ENCODE data around the gene ATXN1.
"Not testable (repeated sequence)": the region's sequence is repeated elsewhere in the genome, so short reads cannot be mapped to it uniquely, and the experiment has no call there.

The ATXN1 gene

DNA sequence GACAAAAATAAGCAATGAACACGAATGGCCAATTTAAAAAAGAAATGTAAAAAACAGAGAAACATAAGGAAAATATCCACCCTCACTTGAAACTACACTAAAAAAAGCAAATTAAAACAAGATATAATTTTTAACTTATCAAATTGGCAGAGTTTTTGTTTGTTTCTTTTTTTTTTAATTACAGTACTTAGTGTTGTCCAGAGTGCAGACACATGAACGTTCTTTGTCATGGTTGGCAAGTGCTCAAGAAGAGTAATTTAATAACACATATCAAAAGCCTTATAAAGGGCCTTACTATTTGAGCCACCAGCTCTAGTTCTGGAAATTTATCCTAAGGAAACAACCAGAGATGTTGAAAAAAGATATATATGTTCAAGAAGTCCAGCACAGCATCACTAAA is 142.3 kb downstream of the ATXN1 start:
- DNase-seq: no peak
- in situ Hi-C loops (cut with MboI; ENCODE audit: low pct_unique_long_range_greater_than_20kb, low sequenced_read_pairs): no loop called here

DNA sequence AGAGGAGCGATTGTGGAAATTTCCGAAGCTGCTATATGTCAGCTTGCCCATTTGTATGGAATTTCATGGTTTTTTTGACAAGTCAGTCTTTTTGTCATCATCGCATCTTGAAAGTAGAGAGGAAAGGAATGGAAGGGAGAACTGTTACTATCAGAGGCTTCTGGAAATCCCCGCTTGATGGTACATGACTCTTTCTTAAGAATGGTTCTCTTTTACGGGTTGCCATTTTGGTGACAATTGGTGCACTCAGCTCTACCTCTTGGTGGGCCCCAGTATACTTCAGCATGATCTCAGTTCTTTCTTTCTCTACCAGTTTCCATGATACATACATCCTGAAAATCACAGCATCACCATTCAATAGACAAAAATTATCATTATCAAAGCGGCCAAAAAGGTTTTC is 146.0 kb downstream of the ATXN1 start:
- in situ Hi-C loops (cut with MboI; ENCODE audit: low pct_unique_long_range_greater_than_20kb, low sequenced_read_pairs); DNase-seq: not testable (repeated sequence)

DNA sequence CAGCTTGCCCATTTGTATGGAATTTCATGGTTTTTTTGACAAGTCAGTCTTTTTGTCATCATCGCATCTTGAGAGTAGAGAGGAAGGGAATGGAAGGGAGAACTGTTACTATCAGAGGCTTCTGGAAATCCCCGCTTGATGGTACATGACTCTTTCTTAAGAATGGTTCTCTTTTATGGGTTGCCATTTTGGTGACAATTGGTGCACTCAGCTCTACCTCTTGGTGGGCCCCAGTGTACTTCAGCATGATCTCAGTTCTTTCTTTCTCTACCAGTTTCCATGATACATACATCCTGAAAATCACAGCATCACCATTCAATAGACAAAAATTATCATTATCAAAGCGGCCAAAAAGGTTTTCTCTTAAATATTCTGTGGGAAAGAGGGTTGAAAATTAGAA is 147.1 kb downstream of the ATXN1 start:
- DNase-seq; in situ Hi-C loops (cut with MboI; ENCODE audit: low pct_unique_long_range_greater_than_20kb, low sequenced_read_pairs): not testable (repeated sequence)

DNA sequence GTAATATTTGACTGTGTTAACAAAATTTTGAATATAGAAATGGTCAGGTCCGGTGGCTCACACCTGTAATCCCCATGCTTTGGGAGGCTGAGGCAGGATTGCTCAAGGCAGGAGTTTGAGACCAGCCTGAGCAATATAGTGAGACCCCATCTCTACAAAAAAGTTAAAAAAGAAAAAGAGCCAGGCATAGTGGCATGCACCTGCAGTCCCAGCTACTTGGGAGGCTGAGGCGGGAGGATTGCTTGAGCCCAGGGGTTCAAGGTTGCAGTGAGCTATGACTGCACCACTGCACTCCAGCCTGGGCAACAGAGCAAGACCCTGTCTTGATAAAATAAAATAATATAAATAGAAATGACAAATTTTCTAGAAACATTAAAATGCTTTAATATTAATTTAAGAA is 147.8 kb downstream of the ATXN1 start:
- in situ Hi-C loops (cut with MboI; ENCODE audit: low pct_unique_long_range_greater_than_20kb, low sequenced_read_pairs); DNase-seq: not testable (repeated sequence)

DNA sequence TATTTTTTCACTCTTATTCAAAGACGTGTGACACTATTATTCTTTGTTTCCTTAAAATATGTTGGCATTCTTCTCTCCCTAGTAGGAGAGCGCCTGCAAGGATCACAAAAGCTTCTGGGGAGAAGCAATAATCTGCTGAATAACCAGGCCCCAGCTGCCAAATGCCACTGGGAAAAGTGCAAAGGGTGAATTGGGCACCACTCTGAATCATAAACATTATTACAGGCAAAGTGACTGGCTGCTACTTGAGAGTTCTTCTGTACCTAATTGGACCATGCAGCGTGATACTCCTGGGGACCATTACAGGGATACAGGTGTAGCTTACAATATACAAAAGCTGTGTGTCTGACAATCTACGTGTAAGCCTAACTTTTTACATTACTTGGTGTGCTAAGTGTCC is 152.8 kb downstream of the ATXN1 start:
- in situ Hi-C loops (cut with MboI; ENCODE audit: low pct_unique_long_range_greater_than_20kb, low sequenced_read_pairs): no loop called here
- DNase-seq: no peak

DNA sequence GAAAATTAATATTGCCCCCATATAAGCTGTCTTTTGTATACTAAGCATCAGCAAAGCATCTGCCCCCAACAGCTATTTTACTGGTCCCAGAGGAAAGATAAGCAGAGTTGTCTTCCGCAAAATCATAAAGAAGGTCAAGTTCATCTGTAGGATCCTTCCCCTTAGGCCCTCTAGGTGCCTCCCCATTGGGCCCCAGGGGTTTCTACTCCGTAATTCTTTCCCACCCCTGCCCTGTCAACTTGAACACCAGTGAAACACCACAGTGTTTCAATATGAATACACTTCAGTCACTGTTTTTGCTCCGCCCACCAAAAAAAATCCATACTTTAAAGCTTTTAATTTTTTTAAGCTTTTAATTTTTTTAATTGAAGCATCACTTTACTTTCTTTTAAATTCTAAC is 159.2 kb downstream of the ATXN1 start:
- no peak for DNase-seq
- in situ Hi-C loops (cut with MboI; ENCODE audit: low pct_unique_long_range_greater_than_20kb, low sequenced_read_pairs): no loop called here

DNA sequence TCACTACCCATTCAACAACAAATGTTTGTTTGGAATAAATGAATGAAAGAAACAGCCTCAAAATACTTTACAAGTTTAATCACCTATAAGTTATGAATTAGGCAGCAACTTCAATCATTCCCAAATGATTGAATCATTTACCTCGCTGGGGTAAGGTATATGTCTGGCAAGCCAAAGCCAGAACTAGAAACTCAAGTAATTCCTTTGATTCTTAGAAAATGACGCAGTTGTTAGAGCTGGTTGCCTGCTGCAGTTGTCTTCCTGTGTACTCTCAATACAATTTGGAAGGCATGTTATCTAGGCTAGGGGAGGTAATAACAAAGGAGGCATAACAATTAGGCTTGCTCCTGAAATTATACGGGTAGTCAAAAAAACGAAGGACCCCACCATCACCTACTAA is 160.6 kb downstream of the ATXN1 start:
- in situ Hi-C loops (cut with MboI; ENCODE audit: low pct_unique_long_range_greater_than_20kb, low sequenced_read_pairs): no loop called here

DNA sequence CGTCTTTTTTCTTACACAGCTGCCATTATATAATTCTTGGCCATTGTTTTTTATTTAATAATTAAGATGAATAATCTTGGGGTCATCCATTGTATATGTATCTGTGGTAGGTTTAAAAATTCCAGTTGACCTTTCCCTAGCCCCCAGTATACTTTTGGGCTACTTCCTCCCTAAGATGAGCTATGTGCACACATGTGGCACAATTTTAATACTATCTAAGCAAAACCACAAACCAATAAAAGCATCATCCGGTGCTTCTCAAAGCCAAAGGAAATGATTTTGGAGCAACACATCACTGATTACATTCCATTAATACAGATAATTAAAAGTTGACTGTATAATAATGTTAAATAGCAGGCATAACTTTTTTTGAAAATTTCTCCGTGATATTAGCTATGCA is 161.2 kb downstream of the ATXN1 start:
- in situ Hi-C loops (cut with MboI; ENCODE audit: low pct_unique_long_range_greater_than_20kb, low sequenced_read_pairs): no loop called here
- DNase-seq: peak; percentile 9

More for the DNA sequence above, 160.6 kb downstream of the ATXN1 start:
- DNase-seq: no peak

DNA sequence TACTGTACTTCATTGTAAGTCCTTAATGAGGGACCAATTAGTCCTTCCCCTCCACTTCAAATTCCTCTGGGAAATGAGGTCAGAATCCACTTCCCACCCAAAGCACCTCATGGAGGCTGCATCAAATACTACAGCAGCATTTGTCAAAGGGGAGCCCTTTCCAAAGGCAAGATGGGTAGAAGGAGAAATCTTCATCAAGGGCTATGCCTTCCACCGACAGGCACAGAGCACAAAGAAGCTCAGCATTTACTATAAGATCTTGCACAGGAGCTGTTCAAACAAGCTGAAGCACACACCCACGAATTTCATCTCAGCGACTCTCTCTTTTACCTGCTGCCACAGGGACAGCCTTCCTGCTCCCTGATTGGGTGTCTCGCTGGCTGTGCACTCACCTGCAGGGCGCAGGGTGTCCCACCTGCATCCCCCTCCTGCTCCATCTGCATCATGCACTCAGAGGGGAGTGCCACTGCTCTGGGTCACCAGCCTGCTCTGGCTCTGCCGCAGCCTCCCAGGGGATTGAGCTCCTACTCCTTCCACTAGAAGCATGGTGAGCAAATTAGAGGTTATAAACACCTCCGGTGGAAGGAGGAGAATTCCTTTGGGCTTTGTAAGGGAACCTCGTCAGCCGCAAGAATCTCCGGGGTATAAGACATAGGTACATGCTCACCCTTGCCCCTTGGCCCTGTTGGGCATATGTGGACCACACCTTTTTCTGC is 164.5 kb downstream of the ATXN1 start:
- DNase-seq: no peak
- in situ Hi-C loops (cut with MboI; ENCODE audit: low pct_unique_long_range_greater_than_20kb, low sequenced_read_pairs): no loop called here

DNA sequence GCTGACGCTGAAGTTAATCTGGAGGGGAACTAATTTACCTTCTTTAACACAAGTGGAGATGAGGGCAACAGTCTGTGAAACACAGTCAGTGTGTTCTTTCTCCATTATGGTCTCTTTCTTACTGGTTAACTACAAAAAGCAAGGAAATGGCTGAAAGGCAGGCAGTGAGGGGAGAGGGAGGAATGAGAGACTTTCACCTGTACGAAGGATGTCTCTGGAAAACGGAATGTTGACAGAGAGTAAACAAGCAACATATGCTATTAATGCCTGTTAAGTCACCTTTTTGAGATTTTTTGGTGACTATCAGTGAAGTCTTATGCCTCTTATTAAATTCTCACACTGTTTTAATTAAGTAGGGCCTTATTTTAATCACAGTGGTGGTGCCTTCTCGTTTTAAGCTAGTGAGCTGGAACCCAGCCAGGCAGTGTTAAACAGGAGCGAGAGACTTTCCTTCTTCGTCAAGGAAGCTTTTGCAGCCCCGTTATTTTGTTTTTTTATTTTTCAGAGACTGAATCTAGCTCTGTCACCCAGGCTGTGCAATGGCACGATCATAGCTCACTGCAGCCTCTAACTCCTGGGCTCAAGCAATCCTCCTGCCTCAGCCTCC is 165.6 kb downstream of the ATXN1 start:
- no peak for DNase-seq
- in situ Hi-C loops (cut with MboI; ENCODE audit: low pct_unique_long_range_greater_than_20kb, low sequenced_read_pairs): no loop called here

DNA sequence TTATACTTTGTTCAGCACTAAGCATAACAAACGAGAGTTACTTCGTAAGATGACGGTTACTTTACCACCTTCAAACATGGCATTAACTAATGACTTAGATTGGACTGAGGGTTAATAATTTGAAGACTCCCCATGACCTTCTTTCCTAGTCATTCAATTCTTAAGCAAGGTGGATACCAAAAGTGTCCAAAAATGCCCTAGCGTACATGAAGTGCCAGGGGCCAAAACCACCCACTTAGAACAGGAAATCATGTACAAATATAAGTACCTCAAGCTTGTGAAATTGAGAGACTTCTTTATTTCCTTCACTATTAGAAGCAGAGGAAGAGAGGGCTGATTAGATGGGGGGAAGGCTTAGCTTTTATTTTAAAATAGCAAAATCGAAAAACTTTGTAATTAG is 166.4 kb downstream of the ATXN1 start:
- DNase-seq: no peak
- in situ Hi-C loops (cut with MboI; ENCODE audit: low pct_unique_long_range_greater_than_20kb, low sequenced_read_pairs): no loop called here

DNA sequence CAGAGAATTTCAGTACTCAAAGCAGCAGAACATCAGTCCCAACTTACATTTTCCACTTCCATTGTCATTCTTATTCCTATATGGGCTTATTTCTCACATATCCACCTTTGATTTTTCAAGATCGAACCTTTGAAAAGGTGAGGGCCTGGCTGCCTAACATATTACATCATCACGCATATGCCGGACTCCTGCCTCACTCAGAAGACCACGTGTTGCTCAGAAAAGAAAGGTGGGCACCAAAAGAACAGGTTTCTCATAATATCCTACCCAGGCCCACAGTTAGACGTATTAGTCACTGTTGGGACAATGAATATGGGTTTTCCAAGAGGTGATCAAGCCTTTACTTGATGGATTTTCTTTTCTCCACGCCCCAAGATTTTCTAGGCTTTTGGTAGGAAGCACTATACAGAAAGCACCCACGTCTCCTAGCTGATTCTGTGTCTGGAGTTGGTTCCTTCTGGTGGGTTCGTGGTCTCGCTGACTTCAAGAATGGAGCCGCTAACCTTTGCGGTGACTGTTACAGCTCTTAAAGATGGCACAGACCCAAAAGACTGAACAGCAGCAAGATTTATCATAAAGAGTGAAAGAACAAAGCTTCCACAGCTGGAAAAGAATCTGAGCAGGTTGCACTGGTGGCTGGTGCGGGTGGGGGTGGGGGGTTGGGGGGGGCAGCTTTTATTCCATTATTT is 168.9 kb downstream of the ATXN1 start:
- in situ Hi-C loops (cut with MboI; ENCODE audit: low pct_unique_long_range_greater_than_20kb, low sequenced_read_pairs): no loop called here
- no peak for DNase-seq

DNA sequence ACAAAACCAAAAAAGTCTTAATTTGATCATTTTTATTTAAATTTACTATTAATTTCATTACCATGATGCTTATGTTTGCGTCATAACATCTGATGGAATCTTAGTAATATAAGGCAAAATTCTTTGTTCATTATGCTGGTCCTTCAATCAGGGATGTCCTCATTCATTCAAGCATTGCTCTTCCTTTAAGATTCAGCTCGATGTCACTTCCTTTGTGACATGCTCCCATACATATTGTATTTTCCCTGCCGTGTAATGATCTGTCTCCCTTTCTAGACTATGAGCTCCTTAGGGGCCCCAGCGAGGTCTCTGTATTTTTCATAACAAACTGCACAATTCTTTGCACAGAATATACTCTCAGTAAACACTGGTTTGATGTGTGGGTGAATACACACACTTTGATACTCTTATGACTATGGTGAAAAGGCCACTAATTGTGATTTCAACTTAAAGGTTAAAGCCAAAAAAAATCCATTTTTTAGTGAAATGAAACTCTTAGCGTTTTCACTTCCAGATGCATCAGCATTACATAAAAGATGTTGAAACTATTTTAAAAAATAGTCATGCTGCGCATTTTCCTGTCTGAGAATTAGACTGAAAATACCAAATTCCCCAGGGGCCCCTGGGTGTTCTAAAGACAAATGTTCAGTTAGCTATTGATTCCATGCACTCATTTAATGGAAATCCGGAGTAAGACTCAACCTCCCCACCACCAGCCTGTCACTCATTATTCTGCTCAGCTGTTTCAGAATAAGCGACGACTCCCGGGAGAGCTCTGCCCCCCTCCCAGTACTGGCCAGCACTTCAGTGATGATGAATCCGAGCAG is 169.7 kb downstream of the ATXN1 start:
- no peak for DNase-seq
- in situ Hi-C loops (cut with MboI; ENCODE audit: low pct_unique_long_range_greater_than_20kb, low sequenced_read_pairs): no loop called here

DNA sequence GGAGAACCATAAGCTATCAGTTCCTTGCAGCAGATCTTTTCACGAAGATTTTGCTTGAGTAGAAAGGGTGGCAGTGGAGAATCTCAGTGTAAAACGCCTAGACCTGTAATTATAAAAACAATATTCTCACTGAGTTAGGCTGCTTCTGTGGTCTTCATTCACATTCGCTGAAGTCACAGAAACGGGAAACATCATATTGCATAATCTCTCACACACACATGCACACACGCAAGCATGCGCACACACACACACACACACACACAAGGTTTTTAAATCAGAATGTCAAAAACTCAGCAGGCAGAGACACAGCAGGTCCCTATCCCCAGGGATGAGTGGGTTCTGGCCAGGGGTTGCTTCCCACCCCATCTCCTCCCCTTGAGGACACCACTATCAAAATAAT is 175.5 kb downstream of the ATXN1 start:
- peak; percentile 75 for DNase-seq
- in situ Hi-C loops (cut with MboI; ENCODE audit: low pct_unique_long_range_greater_than_20kb, low sequenced_read_pairs): no loop called here

DNA sequence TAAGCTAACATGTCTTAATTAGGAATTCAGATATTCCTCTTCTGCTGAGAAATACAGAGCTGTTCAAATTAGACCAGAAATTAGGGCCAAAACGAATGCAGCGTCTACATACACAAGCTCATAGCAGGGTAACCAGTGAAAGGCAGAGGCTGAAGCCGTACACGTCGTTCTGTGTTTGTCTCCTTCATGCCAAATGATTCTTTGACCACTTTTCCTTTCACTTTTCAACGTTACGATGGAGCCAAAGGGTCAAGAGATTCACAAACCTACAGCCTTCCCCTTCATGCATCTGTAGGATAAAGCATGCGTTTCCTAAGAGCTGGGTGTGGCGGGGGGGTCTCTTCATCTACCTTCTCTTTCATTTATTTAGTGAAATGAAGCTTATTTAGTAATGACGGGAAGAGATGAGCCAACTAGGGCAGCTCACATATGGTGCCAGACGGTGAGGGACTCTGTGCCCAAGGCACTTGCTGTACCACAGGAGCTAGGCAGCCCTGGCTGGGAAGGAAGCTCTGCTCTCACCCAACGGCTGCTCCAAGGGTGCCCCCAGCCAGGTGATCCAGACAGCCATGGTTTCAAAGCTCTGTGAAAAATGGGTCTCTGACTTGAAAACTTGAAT is 178.0 kb downstream of the ATXN1 start:
- no peak for DNase-seq
- in situ Hi-C loops (cut with MboI; ENCODE audit: low pct_unique_long_range_greater_than_20kb, low sequenced_read_pairs): no loop called here

DNA sequence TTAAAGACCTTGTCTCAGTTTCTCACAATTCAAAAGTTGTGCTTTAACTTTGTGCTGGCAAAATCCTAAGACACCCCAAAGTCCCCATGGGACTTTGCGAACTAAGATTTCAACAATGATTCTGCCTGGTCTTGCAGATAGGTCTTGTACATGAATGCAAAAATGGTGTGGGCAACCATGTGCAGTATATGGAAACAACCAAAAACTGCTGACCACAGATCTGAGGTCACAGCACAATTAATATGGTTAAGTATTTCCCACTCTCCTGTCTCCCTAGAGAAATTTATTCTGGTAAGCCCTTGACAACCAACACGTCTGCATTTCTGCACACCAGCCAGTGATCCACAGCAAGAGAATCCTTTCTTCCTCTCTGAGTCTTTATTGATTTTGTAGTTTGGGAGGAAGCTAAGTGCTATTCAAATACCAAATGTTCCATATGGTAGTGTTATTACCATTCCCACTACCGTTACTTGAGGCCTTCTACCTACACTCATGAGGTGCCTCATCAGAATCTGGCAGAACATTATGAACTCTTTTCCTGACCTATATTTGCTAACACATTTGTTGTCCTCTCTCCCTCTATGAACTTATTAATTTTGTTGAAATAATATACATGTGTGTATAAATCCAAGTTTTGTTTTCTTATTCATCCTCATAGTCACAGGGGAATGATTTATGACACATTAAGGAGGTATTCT is 178.7 kb downstream of the ATXN1 start:
- in situ Hi-C loops (cut with MboI; ENCODE audit: low pct_unique_long_range_greater_than_20kb, low sequenced_read_pairs): no loop called here
- no peak for DNase-seq

DNA sequence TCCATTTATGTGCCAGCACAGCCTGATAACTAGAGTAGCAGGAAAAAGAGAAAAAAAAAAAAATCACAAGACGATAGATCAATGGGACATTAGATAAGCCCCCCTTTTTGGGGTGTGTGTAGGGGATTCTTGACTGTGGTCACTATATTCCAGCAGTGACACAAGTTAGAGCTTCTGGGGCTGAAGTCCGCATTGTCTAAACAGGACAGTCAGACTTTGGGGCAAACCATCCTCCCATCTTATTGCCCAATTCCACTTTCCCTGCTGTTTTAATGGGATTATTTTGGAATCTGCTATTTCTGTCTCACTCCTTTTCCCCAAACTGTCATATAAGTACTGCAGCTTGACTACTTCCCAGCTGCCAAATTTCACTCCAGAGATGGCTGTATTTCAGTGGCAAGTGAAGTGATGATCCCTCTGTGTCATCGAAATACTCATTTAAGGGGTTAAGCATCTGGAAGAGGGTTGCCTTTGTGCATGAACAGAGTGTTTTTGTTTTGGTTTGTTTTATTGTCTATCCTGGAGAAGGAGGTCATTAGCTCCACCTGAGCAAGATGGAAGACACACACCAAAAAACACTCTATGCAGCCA is 182.5 kb downstream of the ATXN1 start:
- in situ Hi-C loops (cut with MboI; ENCODE audit: low pct_unique_long_range_greater_than_20kb, low sequenced_read_pairs): no loop called here

More for the DNA sequence above, 182.5 kb downstream of the ATXN1 start:
- no peak for DNase-seq
